SK-N-SH (cell line): ENCODE results near the gene CD70. TPM values are rescaled to one million over a fixed set of nuclear protein-coding genes. Genes with fewer than 3 reads are reported as not detected.

Experiments used
- CTCF ChIA-PET: fragments of 300-600, 350-600 bp; formaldehyde crosslinking; extraction: SDS; loops from one replicate; lab custom pipeline; 2021; lab: Yijun Ruan, JAX
- POLR2A ChIA-PET: fragments of 350-600 bp; sonication (Branson Sonifier 250); formaldehyde crosslinking; extraction: SDS; loops from one replicate; lab custom pipeline; 2020; ENCODE audit warnings: antibody characterized with exemption, inconsistent platforms; lab: Yijun Ruan, JAX
- DNase-seq: peaks from one replicate; pipeline ENCODE4 v3.0.0; 2012
- H2AFZ ChIP-seq: fragments of 200-600 bp; sonication (generic); 2 replicates; pipeline ENCODE4 v1.8.1; 2016; ENCODE audit warnings: antibody characterized with exemption, mild to moderate bottlenecking, low read depth
- H3F3A ChIP-seq: fragments of 200-600 bp; sonication (generic); replicated peaks from 2 replicates; pipeline ENCODE3; 2016; ENCODE audit warnings: antibody characterized with exemption, mild to moderate bottlenecking; ENCODE audit not compliant: insufficient read depth
- H3K27ac ChIP-seq, 2 experiments: fragments of 200-500 bp in 1 of 2; fragments of 200-600 bp in 1 of 2; sonication (Bioruptor generic) in 1 of 2; sonication (generic), shearing (Covaris generic) in 1 of 2; 2 replicates each; pipeline versions ENCODE4 v1.5.1 to v1.6.1; 2014 to 2016; ENCODE audit warnings: low read depth in 2 of 2, inconsistent platforms in 1 of 2, low read length in 1 of 2, mild to moderate bottlenecking in 1 of 2, mixed read lengths in 1 of 2
- H3K27me3 ChIP-seq: fragments of 200-600 bp; sonication (generic), shearing (Covaris generic); 2 replicates; pipeline ENCODE4 v1.6.1; 2016; ENCODE audit warnings: mixed run types; ENCODE audit not compliant: insufficient read depth
- H3K36me3 ChIP-seq, 2 experiments: fragments of 200-500 bp in 1 of 2; fragments of 200-600 bp in 1 of 2; sonication (Bioruptor generic) in 1 of 2; sonication (generic) in 1 of 2; replicated peaks in 1 of 2; 2 replicates each; pipeline versions ENCODE3 to v1.5.1; 2014 to 2016; ENCODE audit warnings: low read length in 1 of 2, mild to moderate bottlenecking in 1 of 2; ENCODE audit not compliant: insufficient read depth in 2 of 2, control insufficient read depth in 1 of 2
- H3K4me1 ChIP-seq, 2 experiments: fragments of 200-500 bp in 1 of 2; fragments of 200-600 bp in 1 of 2; sonication (Bioruptor generic) in 1 of 2; sonication (generic), shearing (Covaris generic) in 1 of 2; 2 replicates each; pipeline versions ENCODE4 v1.5.1 to v1.6.1; 2014 to 2016; ENCODE audit warnings: low read depth in 1 of 2, low read length in 1 of 2, mixed run types in 1 of 2; ENCODE audit not compliant: insufficient read depth in 2 of 2, control insufficient read depth in 1 of 2
- H3K4me2 ChIP-seq: fragments of 200-600 bp; sonication (generic), shearing (Covaris generic); 2 replicates; pipeline ENCODE4 v1.6.1; 2017; ENCODE audit warnings: mixed run types
- H3K4me3 ChIP-seq, 2 experiments: fragments of 200-500 bp in 1 of 2; fragments of 200-600 bp in 1 of 2; sonication (Bioruptor generic) in 1 of 2; sonication (generic), shearing (Covaris generic) in 1 of 2; 2 replicates each; pipeline versions ENCODE4 v1.5.1 to v1.8.1; 2014 to 2016; ENCODE audit warnings: low read depth in 2 of 2, inconsistent platforms in 1 of 2, low read length in 1 of 2, mild to moderate bottlenecking in 1 of 2, mixed read lengths in 1 of 2, moderate library complexity in 1 of 2
- H3K79me2 ChIP-seq: fragments of 200-600 bp; sonication (generic); 2 replicates; pipeline ENCODE4 v1.8.1; 2017; ENCODE audit warnings: mild to moderate bottlenecking; ENCODE audit not compliant: insufficient read depth
- H3K9ac ChIP-seq: fragments of 200-600 bp; sonication (generic); 2 replicates; pipeline ENCODE4 v1.6.1; 2017; ENCODE audit warnings: mixed run types
- H3K9me2 ChIP-seq: fragments of 200-600 bp; sonication (generic); 2 replicates; pipeline ENCODE4 v1.6.1; 2017; ENCODE audit warnings: mixed run types
- H3K9me3 ChIP-seq: fragments of 200-600 bp; sonication (generic); 2 replicates; pipeline ENCODE4 v1.6.1; 2017; ENCODE audit warnings: mixed run types, mild to moderate bottlenecking, moderate library complexity
- H4K20me1 ChIP-seq: fragments of 200-600 bp; sonication (generic); 2 replicates; pipeline ENCODE4 v1.6.1; 2017; ENCODE audit warnings: mild to moderate bottlenecking, mixed run types; ENCODE audit not compliant: insufficient read depth
- CTCF ChIP-seq: fragments of 200-600 bp; sonication (generic); IDR thresholded peaks from 2 replicates; pipeline ENCODE4 v1.6.1; 2017; ENCODE audit warnings: antibody characterized with exemption, mild to moderate bottlenecking, moderate library complexity
- FOXM1 ChIP-seq: IDR thresholded peaks from 2 replicates; pipeline ENCODE4 v1.4.0; 2012; ENCODE audit warnings: low read depth, mild to moderate bottlenecking
- MAX ChIP-seq: IDR thresholded peaks from 2 replicates; pipeline ENCODE4 v1.4.0; 2012; ENCODE audit warnings: low read depth
- MXI1 ChIP-seq: IDR thresholded peaks from 2 replicates; pipeline ENCODE4 v1.6.1; 2012; ENCODE audit warnings: mild to moderate bottlenecking, low read depth, low read length, improper control_type of control experiment
- NFIC ChIP-seq: IDR thresholded peaks from 2 replicates; pipeline ENCODE4 v1.4.0; 2012; ENCODE audit warnings: borderline replicate concordance
- POLR2AphosphoS5 ChIP-seq: IDR thresholded peaks from 2 replicates; pipeline ENCODE4 v1.6.1; 2012; ENCODE audit warnings: low read depth, low read length
- RAD21 ChIP-seq: IDR thresholded peaks from 2 replicates; pipeline ENCODE4 v1.6.1; 2012; ENCODE audit warnings: mild to moderate bottlenecking, low read length
- RFX5 ChIP-seq: IDR thresholded peaks from 2 replicates; pipeline ENCODE4 v1.6.1; 2012; ENCODE audit warnings: mild to moderate bottlenecking, improper control_type of control experiment, low read length
- SIN3A ChIP-seq: IDR thresholded peaks from 2 replicates; pipeline ENCODE4 v1.6.1; 2012; ENCODE audit warnings: low read depth, mild to moderate bottlenecking, low read length, moderate library complexity, borderline replicate concordance
- SMC3 ChIP-seq: IDR thresholded peaks from 2 replicates; pipeline ENCODE4 v1.6.1; 2012; ENCODE audit warnings: low read depth, low read length, improper control_type of control experiment
- TAF1 ChIP-seq: IDR thresholded peaks from 2 replicates; pipeline ENCODE4 v1.6.1; 2012; ENCODE audit warnings: low read depth, mild to moderate bottlenecking, low read length, moderate library complexity, borderline replicate concordance
- TCF12 ChIP-seq: IDR thresholded peaks from 2 replicates; pipeline ENCODE4 v1.4.0; 2012
- TEAD4 ChIP-seq: IDR thresholded peaks from 2 replicates; pipeline ENCODE4 v1.4.0; 2012; ENCODE audit warnings: mild to moderate bottlenecking, borderline replicate concordance; ENCODE audit not compliant: insufficient read depth
- USF1 ChIP-seq: IDR thresholded peaks from 2 replicates; pipeline ENCODE4 v1.4.0; 2012; ENCODE audit warnings: low read depth, borderline replicate concordance
- USF2 ChIP-seq: fragments of 150-350 bp; IDR thresholded peaks from 2 replicates; pipeline ENCODE4 v1.6.1; 2017; ENCODE audit warnings: antibody characterized with exemption, low read length, low read depth, borderline replicate concordance
- WGBS: methylation state at CpG from one replicate; pipeline ENCODE4 v1.1.6; 2017; ENCODE audit warnings: low lambda C conversion rate; 5-methylcytosine and 5-hydroxymethylcytosine counted together
- polyA plus RNA-seq, 3 experiments: library from polyadenylated mRNA; depleted of rRNA; stranded (reverse); fragments of >200 nt; gene quantifications; 2 replicates each; pipeline ENCODE4 v1.2.3, GENCODE V29; 2012
- TF ChIP-seq, protein P1 (sequence below): fragments of 150-350 bp; IDR thresholded peaks from 2 replicates; pipeline ENCODE4 v1.6.1; 2016; ENCODE audit warnings: mild to moderate bottlenecking, low read depth, low read length
- TF ChIP-seq, protein P2 (sequence below): IDR thresholded peaks from 2 replicates; pipeline ENCODE4; 2012
- TF ChIP-seq, protein P3 (sequence below): IDR thresholded peaks from 2 replicates; pipeline ENCODE4 v1.4.0; 2012; ENCODE audit warnings: low read depth, borderline replicate concordance

CD70 gene
- polyA plus RNA-seq, 1 of the 3 experiments (the other 2 are of a cell fraction), result 142 TPM

DNA sequence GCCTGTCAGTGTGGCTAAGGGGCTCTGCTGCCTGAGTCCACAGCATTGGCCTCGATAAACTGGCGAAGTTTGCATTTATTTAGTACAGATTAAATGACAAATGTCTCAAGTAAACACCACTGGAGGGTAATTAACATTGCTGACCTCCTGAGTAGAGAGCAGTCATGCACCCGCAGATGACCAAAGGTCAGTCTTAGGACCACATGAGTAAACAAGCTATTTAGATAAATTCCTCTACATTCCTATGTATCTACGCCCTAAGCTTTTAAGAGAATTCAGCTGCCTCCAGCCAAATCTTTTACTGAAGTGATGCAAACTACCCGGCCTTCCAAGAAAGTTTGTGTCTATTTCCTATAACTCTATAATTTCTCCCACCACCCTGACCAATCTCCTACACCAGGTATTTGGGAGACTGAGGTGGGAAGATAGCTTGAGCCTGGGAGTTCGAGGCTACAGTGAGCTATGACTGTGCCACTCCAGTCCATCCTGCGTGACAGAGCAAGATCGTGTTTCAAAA, 22.9 kb downstream of the CD70 start:
- 11% methylated on average over 8 of the region's 8 CpGs for WGBS
- DNase-seq, result no peak

More for the DNA sequence above, 22.9 kb downstream of the CD70 start:
- Histone ChIP-seq H4K20me1 (no peaks in the 10 kb centered on the region), H3K4me3 (no peak overlapping the region), H3K9me2 (no peaks in the 10 kb centered on the region), H3K79me2 (no peaks in the 10 kb centered on the region), H3K9me3 (peaks cover 11% of the 10 kb centered on the region), H3K4me2 (no peak overlapping the region), H3K27me3 (peaks cover 20% of the 10 kb centered on the region; the same call in 1 of the 2 replicates), H3F3A (no peaks in the 10 kb centered on the region), H3K27ac (no peak overlapping the region), H3K9ac (no peak overlapping the region), H2AFZ (no peak overlapping the region), H3K4me1 (no peaks in the 10 kb centered on the region), H3K36me3 (no peaks in the 10 kb centered on the region)
- no peak for TF ChIP-seq TCF12
- no peak for TF ChIP-seq CTCF
- TF ChIP-seq TAF1, result no peak
- no peak for TF ChIP-seq TEAD4
- no peak for TF ChIP-seq RFX5
- TF ChIP-seq, protein P1, sequence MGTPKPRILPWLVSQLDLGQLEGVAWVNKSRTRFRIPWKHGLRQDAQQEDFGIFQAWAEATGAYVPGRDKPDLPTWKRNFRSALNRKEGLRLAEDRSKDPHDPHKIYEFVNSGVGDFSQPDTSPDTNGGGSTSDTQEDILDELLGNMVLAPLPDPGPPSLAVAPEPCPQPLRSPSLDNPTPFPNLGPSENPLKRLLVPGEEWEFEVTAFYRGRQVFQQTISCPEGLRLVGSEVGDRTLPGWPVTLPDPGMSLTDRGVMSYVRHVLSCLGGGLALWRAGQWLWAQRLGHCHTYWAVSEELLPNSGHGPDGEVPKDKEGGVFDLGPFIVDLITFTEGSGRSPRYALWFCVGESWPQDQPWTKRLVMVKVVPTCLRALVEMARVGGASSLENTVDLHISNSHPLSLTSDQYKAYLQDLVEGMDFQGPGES, result no peak
- TF ChIP-seq, protein P2, sequence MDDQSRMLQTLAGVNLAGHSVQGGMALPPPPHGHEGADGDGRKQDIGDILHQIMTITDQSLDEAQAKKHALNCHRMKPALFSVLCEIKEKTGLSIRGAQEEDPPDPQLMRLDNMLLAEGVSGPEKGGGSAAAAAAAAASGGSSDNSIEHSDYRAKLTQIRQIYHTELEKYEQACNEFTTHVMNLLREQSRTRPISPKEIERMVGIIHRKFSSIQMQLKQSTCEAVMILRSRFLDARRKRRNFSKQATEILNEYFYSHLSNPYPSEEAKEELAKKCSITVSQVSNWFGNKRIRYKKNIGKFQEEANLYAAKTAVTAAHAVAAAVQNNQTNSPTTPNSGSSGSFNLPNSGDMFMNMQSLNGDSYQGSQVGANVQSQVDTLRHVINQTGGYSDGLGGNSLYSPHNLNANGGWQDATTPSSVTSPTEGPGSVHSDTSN, result no peak
- TF ChIP-seq FOXM1, result no peak
- TF ChIP-seq NFIC, result no peak
- no peak for TF ChIP-seq SMC3
- TF ChIP-seq RAD21, result no peak
- TF ChIP-seq, protein P3, sequence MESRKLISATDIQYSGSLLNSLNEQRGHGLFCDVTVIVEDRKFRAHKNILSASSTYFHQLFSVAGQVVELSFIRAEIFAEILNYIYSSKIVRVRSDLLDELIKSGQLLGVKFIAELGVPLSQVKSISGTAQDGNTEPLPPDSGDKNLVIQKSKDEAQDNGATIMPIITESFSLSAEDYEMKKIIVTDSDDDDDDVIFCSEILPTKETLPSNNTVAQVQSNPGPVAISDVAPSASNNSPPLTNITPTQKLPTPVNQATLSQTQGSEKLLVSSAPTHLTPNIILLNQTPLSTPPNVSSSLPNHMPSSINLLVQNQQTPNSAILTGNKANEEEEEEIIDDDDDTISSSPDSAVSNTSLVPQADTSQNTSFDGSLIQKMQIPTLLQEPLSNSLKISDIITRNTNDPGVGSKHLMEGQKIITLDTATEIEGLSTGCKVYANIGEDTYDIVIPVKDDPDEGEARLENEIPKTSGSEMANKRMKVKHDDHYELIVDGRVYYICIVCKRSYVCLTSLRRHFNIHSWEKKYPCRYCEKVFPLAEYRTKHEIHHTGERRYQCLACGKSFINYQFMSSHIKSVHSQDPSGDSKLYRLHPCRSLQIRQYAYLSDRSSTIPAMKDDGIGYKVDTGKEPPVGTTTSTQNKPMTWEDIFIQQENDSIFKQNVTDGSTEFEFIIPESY, result no peak
- TF ChIP-seq POLR2AphosphoS5, result no peak
- TF ChIP-seq USF1, result no peak
- TF ChIP-seq SIN3A, result no peak
- TF ChIP-seq MXI1, result no peak
- TF ChIP-seq USF2, result no peak
- TF ChIP-seq MAX, result no peak
- ChIA-PET POLR2A (no interaction called here), CTCF (no interaction called here)
